Astrocyte (in vitro differentiated cells and primary cell): ENCODE data around the gene NOTCH2. TPM values are rescaled to one million over a fixed set of nuclear protein-coding genes. Genes with fewer than 3 reads are reported as not detected.

Source experiments
- DNase-seq: peaks from one replicate; pipeline ENCODE4 v3.0.0-alpha.2; 2010; ENCODE audit warnings: low read depth
- FAIRE-seq: peaks from 2 replicates; lab custom pipeline; 2011; peaks lifted over from hg19 to GRCh38; lab: Jason Lieb, UNC
- H2AFZ ChIP-seq: 2 replicates; pipeline ENCODE4 v1.6.0; 2012; ENCODE audit warnings: low read depth, low read length, inconsistent platforms
- H3K27ac ChIP-seq: 2 replicates; pipeline ENCODE4 v1.5.1; 2011; ENCODE audit warnings: low read depth, low read length, inconsistent platforms
- H3K27me3 ChIP-seq: 2 replicates; pipeline ENCODE4 v1.6.0; 2011; ENCODE audit warnings: low read length, inconsistent platforms; ENCODE audit not compliant: insufficient read depth
- H3K36me3 ChIP-seq: 2 replicates; pipeline ENCODE4 v1.5.1; 2011; ENCODE audit warnings: low read length, inconsistent platforms; ENCODE audit not compliant: insufficient read depth
- H3K4me1 ChIP-seq: 2 replicates; pipeline ENCODE4 v1.5.1; 2011; ENCODE audit warnings: low read length, inconsistent platforms; ENCODE audit not compliant: insufficient read depth
- H3K4me2 ChIP-seq: 2 replicates; pipeline ENCODE4 v1.6.0; 2012; ENCODE audit warnings: low read length, inconsistent platforms
- H3K4me3 ChIP-seq: 2 replicates; pipeline ENCODE4 v1.5.1; 2011; ENCODE audit warnings: low read depth, mild to moderate bottlenecking, low read length, inconsistent platforms; ENCODE audit not compliant: insufficient read depth
- H3K79me2 ChIP-seq: 2 replicates; pipeline ENCODE4 v1.6.0; 2012; ENCODE audit warnings: mild to moderate bottlenecking, low read length, inconsistent platforms; ENCODE audit not compliant: insufficient read depth
- H3K9ac ChIP-seq: 2 replicates; pipeline ENCODE4 v1.6.0; 2012; ENCODE audit warnings: mild to moderate bottlenecking, low read length, inconsistent platforms
- H3K9me3 ChIP-seq: 2 replicates; pipeline ENCODE4 v1.5.1; 2012; ENCODE audit warnings: low read depth, mild to moderate bottlenecking, low read length, inconsistent platforms; ENCODE audit not compliant: insufficient read depth
- H4K20me1 ChIP-seq: 2 replicates; pipeline ENCODE4 v1.6.0; 2012; ENCODE audit warnings: low read length, inconsistent platforms; ENCODE audit not compliant: insufficient read depth
- H3K27ac Mint-ChIP-seq: one replicate; pipeline ENCODE4 v1.8.0; 2021; ENCODE audit warnings: mild to moderate bottlenecking, mixed read lengths; ENCODE audit not compliant: unreplicated experiment
- H3K27me3 Mint-ChIP-seq: one replicate; pipeline ENCODE4 v1.8.0; 2021; ENCODE audit warnings: low read depth, mixed read lengths; ENCODE audit not compliant: unreplicated experiment
- H3K36me3 Mint-ChIP-seq: one replicate; pipeline ENCODE4 v1.8.0; 2021; ENCODE audit warnings: low read depth, mixed read lengths; ENCODE audit not compliant: unreplicated experiment
- H3K4me1 Mint-ChIP-seq: one replicate; pipeline ENCODE4 v1.8.0; 2021; ENCODE audit warnings: low read depth, mixed read lengths; ENCODE audit not compliant: unreplicated experiment
- H3K4me3 Mint-ChIP-seq: one replicate; pipeline ENCODE4 v1.8.0; 2021; ENCODE audit warnings: mild to moderate bottlenecking, moderate library complexity, mixed read lengths; ENCODE audit not compliant: unreplicated experiment
- H3K9me3 Mint-ChIP-seq: one replicate; pipeline ENCODE4 v1.8.0; 2021; ENCODE audit warnings: mild to moderate bottlenecking, mixed read lengths; ENCODE audit not compliant: unreplicated experiment
- EZH2 ChIP-seq: IDR thresholded peaks from 2 replicates; pipeline ENCODE4 v1.6.1; 2012; ENCODE audit warnings: mild to moderate bottlenecking, low read length, inconsistent platforms; ENCODE audit not compliant: insufficient read depth
- total RNA-seq: library from RNA; stranded (reverse); gene quantifications from 2 replicates; pipeline ENCODE4 v1.2.1, GENCODE V29; 2021
- TF ChIP-seq, protein P1 (sequence below): IDR thresholded peaks from 2 replicates; pipeline ENCODE4 v1.5.1; 2011; ENCODE audit warnings: low read depth, mild to moderate bottlenecking, inconsistent platforms, low read length, moderate library complexity; ENCODE audit not compliant: insufficient read depth

Gene NOTCH2
- total RNA-seq, 1 donor from 2014 or later = 194 TPM

GRCh38 chr1:119948342-119949214 lies 120.9 kb downstream of the NOTCH2 start:
- peaks cover 21% of the 10 kb centered on the region for H3K4me1 Mint-ChIP-seq
- Histone ChIP-seq H3K9me3 (no peaks in the 10 kb centered on the region), H3K9ac (peak overlapping the region; percentile 25), H3K36me3 (peaks cover 25% of the 10 kb centered on the region), H3K79me2 (peaks cover 21% of the 10 kb centered on the region), H2AFZ (no peak overlapping the region), H4K20me1 (no peaks in the 10 kb centered on the region), H3K27ac (peak overlapping the region; percentile 51), H3K4me3 (no peak overlapping the region), H3K27me3 (no peaks in the 10 kb centered on the region), H3K4me1 (peaks cover 21% of the 10 kb centered on the region), H3K4me2 (no peak overlapping the region)
- no peaks in the 10 kb centered on the region for H3K9me3 Mint-ChIP-seq
- FAIRE-seq (peak; percentile 54), DNase-seq (peak; percentile 63)
- H3K27ac Mint-ChIP-seq = no peak overlapping the region
- no peak overlapping the region for H3K4me3 Mint-ChIP-seq
- H3K27me3 Mint-ChIP-seq = no peaks in the 10 kb centered on the region
- TF ChIP-seq EZH2 = no peak
- TF ChIP-seq, protein P1, sequence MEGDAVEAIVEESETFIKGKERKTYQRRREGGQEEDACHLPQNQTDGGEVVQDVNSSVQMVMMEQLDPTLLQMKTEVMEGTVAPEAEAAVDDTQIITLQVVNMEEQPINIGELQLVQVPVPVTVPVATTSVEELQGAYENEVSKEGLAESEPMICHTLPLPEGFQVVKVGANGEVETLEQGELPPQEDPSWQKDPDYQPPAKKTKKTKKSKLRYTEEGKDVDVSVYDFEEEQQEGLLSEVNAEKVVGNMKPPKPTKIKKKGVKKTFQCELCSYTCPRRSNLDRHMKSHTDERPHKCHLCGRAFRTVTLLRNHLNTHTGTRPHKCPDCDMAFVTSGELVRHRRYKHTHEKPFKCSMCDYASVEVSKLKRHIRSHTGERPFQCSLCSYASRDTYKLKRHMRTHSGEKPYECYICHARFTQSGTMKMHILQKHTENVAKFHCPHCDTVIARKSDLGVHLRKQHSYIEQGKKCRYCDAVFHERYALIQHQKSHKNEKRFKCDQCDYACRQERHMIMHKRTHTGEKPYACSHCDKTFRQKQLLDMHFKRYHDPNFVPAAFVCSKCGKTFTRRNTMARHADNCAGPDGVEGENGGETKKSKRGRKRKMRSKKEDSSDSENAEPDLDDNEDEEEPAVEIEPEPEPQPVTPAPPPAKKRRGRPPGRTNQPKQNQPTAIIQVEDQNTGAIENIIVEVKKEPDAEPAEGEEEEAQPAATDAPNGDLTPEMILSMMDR = peak; percentile 93
- peaks cover 12% of the 10 kb centered on the region for H3K36me3 Mint-ChIP-seq

DNA sequence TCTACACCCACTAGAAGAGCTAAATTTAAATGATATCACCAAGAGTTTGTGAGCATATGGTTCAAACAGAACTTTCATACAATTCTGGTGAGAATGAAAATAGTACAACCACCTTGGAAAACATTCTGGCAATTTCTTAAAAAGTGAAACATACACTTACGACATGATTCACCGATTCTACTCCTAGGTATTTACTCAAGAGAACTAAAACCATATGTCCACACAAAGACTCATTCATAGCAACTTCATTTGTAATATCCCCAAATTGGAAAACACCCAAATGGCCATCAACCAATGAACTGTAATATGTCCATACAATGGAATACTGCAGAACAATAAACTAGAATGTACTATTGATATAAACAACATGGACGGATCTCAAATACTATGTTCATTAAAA lies 122.0 kb downstream of the NOTCH2 start:
- no peaks in the 10 kb centered on the region for H4K20me1 ChIP-seq
- H3K4me1 ChIP-seq = peaks cover 21% of the 10 kb centered on the region
- Mint-ChIP-seq H3K4me3 (no peak overlapping the region), H3K36me3 (peaks cover 9% of the 10 kb centered on the region), H3K4me1 (peaks cover 21% of the 10 kb centered on the region), H3K9me3 (no peaks in the 10 kb centered on the region), H3K27me3 (no peaks in the 10 kb centered on the region), H3K27ac (no peak overlapping the region)
- peak overlapping the region; percentile 82 for H3K27ac ChIP-seq
- FAIRE-seq (peak; percentile 97), DNase-seq (peak; percentile 93)
- peaks cover 21% of the 10 kb centered on the region for H3K36me3 ChIP-seq
- TF ChIP-seq, protein P1 = no peak
- TF ChIP-seq EZH2 = no peak
- H3K27me3 ChIP-seq = no peaks in the 10 kb centered on the region
- peak overlapping the region; percentile 54 for H3K9ac ChIP-seq
- peak overlapping the region; percentile 71 for H3K4me2 ChIP-seq
- H2AFZ ChIP-seq = no peak overlapping the region
- H3K79me2 ChIP-seq = peaks cover 26% of the 10 kb centered on the region
- no peak overlapping the region for H3K4me3 ChIP-seq
- no peaks in the 10 kb centered on the region for H3K9me3 ChIP-seq

GRCh38 chr1:119946724-119947123 lies 122.7 kb downstream of the NOTCH2 start:
- no peaks in the 10 kb centered on the region for H3K27me3 Mint-ChIP-seq
- Histone ChIP-seq H3K4me2 (peak overlapping the region; percentile 71), H3K27me3 (no peaks in the 10 kb centered on the region), H3K4me3 (no peak overlapping the region), H3K79me2 (peaks cover 31% of the 10 kb centered on the region), H3K4me1 (peaks cover 21% of the 10 kb centered on the region), H3K36me3 (peaks cover 21% of the 10 kb centered on the region), H3K27ac (peak overlapping the region; percentile 82), H4K20me1 (no peaks in the 10 kb centered on the region), H3K9me3 (no peaks in the 10 kb centered on the region), H2AFZ (no peak overlapping the region), H3K9ac (peak overlapping the region; percentile 54)
- peaks cover 21% of the 10 kb centered on the region for H3K4me1 Mint-ChIP-seq
- TF ChIP-seq, protein P1 = no peak
- TF ChIP-seq EZH2 = no peak
- peak; percentile 37 for DNase-seq
- H3K27ac Mint-ChIP-seq = peak overlapping the region; percentile 58
- peak overlapping the region; percentile 60 for H3K4me3 Mint-ChIP-seq
- FAIRE-seq = no peak
- H3K9me3 Mint-ChIP-seq = no peaks in the 10 kb centered on the region
- H3K36me3 Mint-ChIP-seq = peaks cover 9% of the 10 kb centered on the region
